CD4-positive, CD25-positive, alpha-beta regulatory T cell (primary cell): ENCODE data around the gene CD34. TPM values are rescaled to one million over a fixed set of nuclear protein-coding genes. Genes with fewer than 3 reads are reported as not detected.

Source experiments
- ATAC-seq, 2 donors: fragments of 150-1000 bp; cut with Tn5 transposase; one replicate each; pipeline ENCODE4 v1.10.0; 2021; ENCODE audit warnings: low read depth in 2 of 2, moderate number of reproducible peaks in 2 of 2, moderate library complexity in 1 of 2
- DNase-seq, 3 donors: peaks; one replicate each; pipeline versions ENCODE4 v3.0.0 to v3.0.0-alpha.2; 2012 to 2022; ENCODE audit warnings: mixed read lengths in 1 of 3
- H3K27ac ChIP-seq: one replicate; pipeline ENCODE4 v1.7.0; 2013; ENCODE audit warnings: mild to moderate bottlenecking, low read length; ENCODE audit not compliant: insufficient read depth, poor library complexity, severe bottlenecking
- H3K27me3 ChIP-seq: one replicate; pipeline ENCODE4 v1.7.0; 2013; ENCODE audit warnings: low read length; ENCODE audit not compliant: control insufficient read depth, insufficient read depth
- H3K36me3 ChIP-seq: one replicate; pipeline ENCODE4 v1.7.0; 2013; ENCODE audit warnings: mild to moderate bottlenecking, low read length, moderate library complexity; ENCODE audit not compliant: control insufficient read depth, insufficient read depth
- H3K4me1 ChIP-seq: 2 replicates; pipeline ENCODE4 v1.7.0; 2013; ENCODE audit warnings: mild to moderate bottlenecking, low read length; ENCODE audit not compliant: insufficient read depth, control insufficient read depth, poor library complexity, severe bottlenecking
- H3K4me3 ChIP-seq: one replicate; pipeline ENCODE4 v1.7.0; 2013; ENCODE audit warnings: low read depth, mild to moderate bottlenecking, low read length, moderate library complexity
- H3K9me3 ChIP-seq, 2 experiments: 1 replicate in 1 of 2; 2 replicates in 1 of 2; pipeline ENCODE4 v1.7.0; 2013; ENCODE audit warnings: low read length in 2 of 2, mild to moderate bottlenecking in 1 of 2, moderate library complexity in 1 of 2; ENCODE audit not compliant: control insufficient read depth in 2 of 2
- H3K27ac Mint-ChIP-seq, 3 donors: one replicate each; pipeline ENCODE4 v1.8.0; 2020 to 2022; ENCODE audit warnings: mild to moderate bottlenecking in 3 of 3, mixed read lengths in 3 of 3, moderate library complexity in 2 of 3
- H3K27me3 Mint-ChIP-seq: one replicate; pipeline ENCODE4 v1.8.0; 2022; ENCODE audit warnings: mild to moderate bottlenecking, mixed read lengths
- H3K36me3 Mint-ChIP-seq: one replicate; pipeline ENCODE4 v1.8.0; 2020; ENCODE audit warnings: mixed read lengths
- H3K4me1 Mint-ChIP-seq, 4 donors: one replicate each; pipeline ENCODE4 v1.8.0; 2020 to 2022; ENCODE audit warnings: mixed read lengths in 4 of 4, mild to moderate bottlenecking in 1 of 4
- H3K4me3 Mint-ChIP-seq, 4 donors: one replicate each; pipeline ENCODE4 v1.8.0; 2020 to 2022; ENCODE audit warnings: mild to moderate bottlenecking in 4 of 4, mixed read lengths in 4 of 4, moderate library complexity in 3 of 4
- H3K9me3 Mint-ChIP-seq, 7 donors: one replicate each; pipeline ENCODE4 v1.8.0; 2020 to 2022; ENCODE audit warnings: mixed read lengths in 7 of 7, mild to moderate bottlenecking in 3 of 7, moderate library complexity in 2 of 7
- polyA plus RNA-seq, 4 donors: library from polyadenylated mRNA; unstranded; fragments of 300-500 nt; fragmentation: Illumina TruSeq; gene quantifications; one replicate each; pipeline ENCODE4 v1.2.3, GENCODE V29; 2021
- total RNA-seq: library from RNA; stranded (reverse); gene quantifications from one replicate; pipeline ENCODE4 v1.2.3, GENCODE V29; 2022

Gene CD34
- total and polyA plus RNA-seq, 5 donors from 2014 or later, result 0.02 to 1.9 TPM; not detected in 3

- Histone ChIP-seq H3K4me3 (peak overlapping the region; percentile 54), H3K36me3 (peaks cover 22% of the 10 kb centered on the region), H3K9me3 (no peaks in the 10 kb centered on the region), H3K27ac (no peak overlapping the region), H3K4me1 (peaks cover 41% of the 10 kb centered on the region), H3K27me3 (no peaks in the 10 kb centered on the region)
- DNase-seq (peak in 1 of 3 donors; percentile 44), ATAC-seq (peak; percentile 52 to 54)
- Mint-ChIP-seq H3K4me3 (peak overlapping the region in 3 of 4 donors; percentile 54 to 73 (median 55)), H3K4me1 (peaks cover 33 to 90% (median 66%) of the 10 kb centered on the region in 4 donors), H3K9me3 (no peaks in the 10 kb centered on the region), H3K36me3 (peaks cover 36% of the 10 kb centered on the region), H3K27ac (peak overlapping the region; percentile 55 to 87 (median 82)), H3K27me3 (no peaks in the 10 kb centered on the region)
Observed at GRCh38 chr1:207848234-207848633, 62.7 kb downstream of the CD34 start.

DNA sequence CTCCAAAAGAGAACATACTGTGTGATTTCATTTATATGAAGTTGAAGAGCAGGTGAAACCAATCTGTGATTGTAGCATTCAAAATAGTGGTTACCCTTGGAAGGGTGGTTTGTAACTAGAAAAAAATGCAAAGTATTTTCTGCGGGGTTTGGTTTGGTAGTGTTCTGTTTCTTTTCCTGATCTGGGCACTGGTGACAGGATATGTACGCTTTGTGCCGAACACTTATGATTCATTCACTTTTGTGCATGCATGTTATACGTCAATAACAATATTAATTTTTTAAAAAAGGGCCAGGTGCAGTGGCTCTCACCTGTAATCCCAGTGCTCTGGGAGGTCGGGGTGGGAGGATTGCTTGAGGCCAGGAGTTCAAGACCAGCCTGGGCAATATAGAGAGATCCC lies 63.8 kb downstream of the CD34 start:
- Mint-ChIP-seq H3K36me3 (peaks cover 36% of the 10 kb centered on the region), H3K4me3 (no peak overlapping the region), H3K9me3 (no peaks in the 10 kb centered on the region), H3K27ac (peak overlapping the region in 1 of 3 donors; percentile 29), H3K4me1 (peaks cover 25 to 89% (median 64%) of the 10 kb centered on the region in 4 donors), H3K27me3 (no peaks in the 10 kb centered on the region)
- no peak overlapping the region for H3K4me3 ChIP-seq
- ATAC-seq (no peak), DNase-seq (no peak)
- peaks cover 24% of the 10 kb centered on the region for H3K36me3 ChIP-seq
- H3K9me3 ChIP-seq, result no peaks in the 10 kb centered on the region
- no peak overlapping the region for H3K27ac ChIP-seq
- no peaks in the 10 kb centered on the region for H3K27me3 ChIP-seq
- H3K4me1 ChIP-seq, result peaks cover 32% of the 10 kb centered on the region

DNA sequence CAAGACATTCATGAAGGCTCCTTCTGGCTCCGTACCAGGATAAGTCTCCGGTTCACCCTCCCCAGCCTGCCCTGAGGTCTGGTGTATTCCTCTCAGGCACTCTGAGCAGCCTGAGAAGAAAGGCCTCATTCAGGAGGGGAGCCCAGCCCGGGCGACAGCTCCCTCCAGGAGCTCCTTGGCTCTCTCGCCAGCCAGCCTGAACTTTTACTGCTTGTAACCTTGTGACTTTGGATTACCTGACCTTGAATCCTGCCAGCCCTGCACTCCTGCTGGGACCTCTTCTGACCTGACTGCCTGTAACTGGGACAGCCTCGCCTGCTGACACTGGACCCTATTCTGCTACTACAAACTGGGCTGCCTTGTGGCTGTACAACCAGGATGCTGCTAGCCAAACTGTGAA lies 65.8 kb downstream of the CD34 start:
- DNase-seq (no peak), ATAC-seq (no peak)
- Mint-ChIP-seq H3K4me1 (peaks cover 26 to 86% (median 56%) of the 10 kb centered on the region in 4 donors), H3K27me3 (no peaks in the 10 kb centered on the region), H3K4me3 (no peak overlapping the region), H3K9me3 (no peaks in the 10 kb centered on the region), H3K36me3 (peaks cover 25% of the 10 kb centered on the region), H3K27ac (peak overlapping the region in 1 of 3 donors; percentile 85)
- Histone ChIP-seq H3K4me1 (peaks cover 25% of the 10 kb centered on the region), H3K9me3 (no peaks in the 10 kb centered on the region), H3K27me3 (no peaks in the 10 kb centered on the region), H3K4me3 (no peak overlapping the region), H3K27ac (no peak overlapping the region), H3K36me3 (peaks cover 16% of the 10 kb centered on the region)

GRCh38 chr1:207844371-207844770 lies 66.6 kb downstream of the CD34 start:
- H3K27me3 ChIP-seq, result no peaks in the 10 kb centered on the region
- DNase-seq (no peak), ATAC-seq (no peak)
- no peak overlapping the region for H3K4me3 ChIP-seq
- no peaks in the 10 kb centered on the region for H3K27me3 Mint-ChIP-seq
- peak overlapping the region in 1 of 3 donors; percentile 85 for H3K27ac Mint-ChIP-seq
- peaks cover 19% of the 10 kb centered on the region for H3K4me1 ChIP-seq
- H3K4me1 Mint-ChIP-seq, result peaks cover 26 to 86% (median 57%) of the 10 kb centered on the region in 4 donors
- peaks cover 18% of the 10 kb centered on the region for H3K36me3 ChIP-seq
- H3K4me3 Mint-ChIP-seq, result no peak overlapping the region
- H3K9me3 Mint-ChIP-seq, result no peaks in the 10 kb centered on the region
- H3K36me3 Mint-ChIP-seq, result peaks cover 25% of the 10 kb centered on the region
- H3K9me3 ChIP-seq, result no peaks in the 10 kb centered on the region
- H3K27ac ChIP-seq, result no peak overlapping the region

GRCh38 chr1:207842506-207842905 lies 68.4 kb downstream of the CD34 start:
- Mint-ChIP-seq H3K27me3 (no peaks in the 10 kb centered on the region), H3K36me3 (peaks cover 26% of the 10 kb centered on the region), H3K4me1 (peaks cover 22 to 88% (median 53%) of the 10 kb centered on the region in 4 donors), H3K9me3 (no peaks in the 10 kb centered on the region), H3K4me3 (peak overlapping the region in 1 of 4 donors; percentile 27), H3K27ac (peak overlapping the region in 2 of 3 donors; percentile 12 to 80)
- Histone ChIP-seq H3K27me3 (no peaks in the 10 kb centered on the region), H3K4me1 (peaks cover 3% of the 10 kb centered on the region), H3K4me3 (no peak overlapping the region), H3K27ac (no peak overlapping the region), H3K36me3 (peaks cover 24% of the 10 kb centered on the region), H3K9me3 (no peaks in the 10 kb centered on the region)
- DNase-seq (no peak), ATAC-seq (no peak)

GRCh38 chr1:207841901-207842300 lies 69.0 kb downstream of the CD34 start:
- no peak overlapping the region for H3K27ac ChIP-seq
- Mint-ChIP-seq H3K27me3 (no peaks in the 10 kb centered on the region), H3K36me3 (peaks cover 28% of the 10 kb centered on the region), H3K9me3 (no peaks in the 10 kb centered on the region), H3K27ac (no peak overlapping the region), H3K4me3 (peak overlapping the region in 1 of 4 donors; percentile 27), H3K4me1 (peaks cover 18 to 90% (median 58%) of the 10 kb centered on the region in 4 donors)
- H3K4me1 ChIP-seq, result peaks cover 3% of the 10 kb centered on the region
- no peak for ATAC-seq
- peaks cover 22% of the 10 kb centered on the region for H3K36me3 ChIP-seq
- no peak for DNase-seq
- H3K4me3 ChIP-seq, result no peak overlapping the region
- no peaks in the 10 kb centered on the region for H3K27me3 ChIP-seq
- H3K9me3 ChIP-seq, result no peaks in the 10 kb centered on the region

DNA sequence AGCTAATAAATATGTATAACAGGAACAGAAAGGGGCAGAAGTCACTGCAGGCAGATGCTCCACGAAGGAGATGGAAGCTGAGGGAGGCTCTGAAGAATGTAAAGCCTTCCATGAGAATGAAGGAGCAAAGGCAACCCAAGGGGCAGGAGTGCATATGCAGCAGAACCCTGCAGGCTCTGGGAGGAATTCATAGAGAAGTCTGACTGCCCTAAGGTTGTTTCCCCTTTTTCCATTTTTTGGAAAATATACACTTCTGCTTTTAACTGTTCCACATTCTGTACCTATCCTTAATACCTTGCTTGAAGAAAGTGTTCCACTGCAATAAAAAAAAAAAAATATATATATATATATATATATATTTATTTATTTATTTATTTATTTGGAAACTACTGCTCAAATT lies 69.6 kb downstream of the CD34 start:
- no peaks in the 10 kb centered on the region for H3K27me3 ChIP-seq
- peak overlapping the region in 1 of 3 donors; percentile 85 for H3K27ac Mint-ChIP-seq
- H3K4me3 Mint-ChIP-seq, result no peak overlapping the region
- H3K36me3 Mint-ChIP-seq, result peaks cover 29% of the 10 kb centered on the region
- no peak overlapping the region for H3K27ac ChIP-seq
- H3K36me3 ChIP-seq, result peaks cover 24% of the 10 kb centered on the region
- H3K27me3 Mint-ChIP-seq, result no peaks in the 10 kb centered on the region
- no peak overlapping the region for H3K4me3 ChIP-seq
- no peaks in the 10 kb centered on the region for H3K9me3 ChIP-seq
- H3K4me1 Mint-ChIP-seq, result peaks cover 15 to 93% (median 59%) of the 10 kb centered on the region in 4 donors
- H3K4me1 ChIP-seq, result peaks cover 3% of the 10 kb centered on the region
- no peaks in the 10 kb centered on the region for H3K9me3 Mint-ChIP-seq
- DNase-seq (no peak), ATAC-seq (no peak)

DNA sequence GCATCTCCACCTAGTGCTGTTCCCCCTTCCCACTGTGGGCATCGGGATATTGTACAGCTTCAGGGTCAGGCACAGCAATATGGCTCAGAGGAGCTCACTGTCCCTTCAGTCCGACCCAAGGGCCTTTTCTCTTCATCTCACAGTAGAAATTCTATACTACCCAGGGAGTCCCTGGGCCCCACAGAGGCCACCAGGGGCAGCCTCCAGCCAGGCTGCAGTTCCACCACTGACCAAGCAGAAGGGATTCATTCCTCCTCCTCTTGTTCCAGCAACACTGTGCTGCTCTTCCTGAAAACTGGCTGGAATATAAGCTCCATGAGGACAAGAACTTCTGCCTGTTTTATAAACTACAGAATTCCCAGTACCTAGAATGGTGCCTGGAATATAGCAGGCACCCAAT lies 70.5 kb downstream of the CD34 start:
- no peak for DNase-seq
- no peak for ATAC-seq
- Histone ChIP-seq H3K4me3 (no peak overlapping the region), H3K4me1 (peaks cover 10% of the 10 kb centered on the region), H3K36me3 (peaks cover 31% of the 10 kb centered on the region), H3K9me3 (no peaks in the 10 kb centered on the region), H3K27me3 (no peaks in the 10 kb centered on the region), H3K27ac (no peak overlapping the region)
- Mint-ChIP-seq H3K9me3 (no peaks in the 10 kb centered on the region), H3K27ac (peak overlapping the region in 1 of 3 donors; percentile 38), H3K4me1 (peaks cover 12 to 93% (median 58%) of the 10 kb centered on the region in 4 donors), H3K36me3 (peaks cover 28% of the 10 kb centered on the region), H3K4me3 (no peak overlapping the region), H3K27me3 (no peaks in the 10 kb centered on the region)
